HG03520 (cell line): ENCODE data around the gene TRAF1.

Experiments used
- ATAC-seq: cut with Tn5 transposase; IDR thresholded peaks from one replicate; pipeline ENCODE4 v1.9.1; 2021; ENCODE audit warnings: mild to moderate bottlenecking, moderate library complexity; ENCODE audit not compliant: unreplicated experiment

Gene TRAF1

GRCh38 chr9:120911295-120911837, 15.2 kb downstream of the TRAF1 start:
- no peak for ATAC-seq

DNA sequence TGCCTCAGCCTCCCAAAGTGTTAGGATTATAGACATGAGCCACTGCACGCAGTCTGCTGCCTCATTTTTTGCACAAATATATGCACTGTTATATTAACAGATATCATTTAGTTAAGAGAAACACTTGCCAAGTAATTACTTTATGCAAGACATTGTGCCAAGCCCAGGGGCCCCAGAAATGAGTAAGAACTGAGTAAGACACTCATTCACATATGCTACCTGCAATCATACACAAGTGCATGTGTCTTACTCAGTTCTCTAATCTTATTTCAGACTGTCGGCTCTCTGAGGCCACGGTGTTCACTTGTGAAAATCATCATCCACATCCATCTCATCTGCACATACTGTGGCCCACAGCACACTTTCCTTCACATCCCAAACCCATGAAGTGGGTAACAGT, 16.0 kb downstream of the TRAF1 start:
- ATAC-seq, result no peak

DNA sequence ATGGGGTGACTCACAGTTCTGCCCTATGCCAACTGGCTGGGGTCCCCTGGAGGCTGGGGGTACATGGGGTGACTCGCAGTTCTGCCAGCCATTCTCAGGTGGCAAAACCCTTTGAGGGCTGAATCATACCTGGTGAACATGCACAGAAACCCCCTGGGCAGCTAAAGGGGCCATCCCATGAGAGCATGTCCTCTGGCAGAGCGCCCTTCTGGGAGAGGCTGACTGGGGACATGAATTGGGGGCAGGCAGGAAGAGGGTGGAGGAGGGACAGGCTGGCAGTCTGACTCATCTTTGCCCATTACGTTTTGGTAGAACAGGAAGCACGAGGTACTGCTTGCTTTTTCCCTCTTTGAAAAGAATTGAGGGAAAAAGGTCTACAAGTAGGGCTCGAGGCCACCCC, 16.7 kb downstream of the TRAF1 start:
- no peak for ATAC-seq

DNA sequence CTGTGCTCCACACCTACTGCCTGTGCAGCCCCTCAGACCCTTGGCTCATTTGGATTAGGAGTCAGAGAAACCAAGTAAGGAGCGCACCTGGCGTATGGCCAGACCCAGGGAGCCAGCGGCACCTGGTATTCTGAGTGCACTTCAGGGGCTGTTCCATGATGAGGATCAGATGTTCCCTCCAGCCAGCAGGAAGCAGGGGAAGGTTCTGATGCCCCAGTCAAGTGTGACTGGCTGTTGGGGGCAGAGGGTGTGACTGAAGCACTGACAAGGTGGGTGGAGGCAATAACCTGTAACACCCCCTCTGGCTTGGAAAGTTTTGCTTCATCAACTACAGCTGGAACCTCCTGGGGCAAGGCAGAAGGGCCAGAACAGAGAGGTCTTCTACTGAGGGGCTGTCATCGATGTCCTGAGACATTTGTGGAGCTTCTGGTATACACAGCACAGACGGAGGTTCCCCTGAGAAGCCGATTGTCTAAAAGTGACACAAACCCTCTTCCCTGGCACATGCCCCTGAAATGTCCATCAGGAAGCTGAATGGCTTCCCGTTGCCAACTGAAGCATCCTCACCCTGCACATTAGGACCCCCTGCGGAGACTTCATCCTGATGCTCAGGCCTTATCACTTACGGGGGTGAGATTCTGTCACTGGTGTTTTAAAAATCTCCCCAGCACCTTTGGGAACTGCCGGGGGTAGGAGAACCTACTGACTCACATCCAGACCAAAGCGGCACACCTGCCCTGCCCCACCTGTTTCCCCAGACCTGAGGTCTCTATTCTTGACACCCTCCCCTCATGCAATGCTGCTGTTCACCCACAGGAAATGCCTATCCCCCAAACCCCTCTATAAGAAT, 21.1 kb downstream of the TRAF1 start:
- no peak for ATAC-seq

DNA sequence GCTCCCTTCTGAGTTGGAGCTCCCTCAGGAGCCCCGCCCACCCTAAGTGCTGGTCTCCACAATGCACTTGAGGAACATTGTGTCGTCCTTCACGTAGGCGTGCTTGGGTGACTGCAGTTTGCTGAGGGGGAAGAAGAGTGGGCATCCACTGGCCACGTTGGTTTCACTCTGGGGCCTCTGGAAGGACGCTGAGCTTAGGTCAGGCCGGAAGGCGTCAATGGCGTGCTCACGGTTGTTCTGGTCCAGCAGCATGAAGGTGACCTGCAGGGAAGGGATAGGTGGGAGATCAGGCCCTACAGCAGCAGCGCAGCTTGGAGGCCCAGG, 21.7 kb downstream of the TRAF1 start:
- ATAC-seq, result no peak

DNA sequence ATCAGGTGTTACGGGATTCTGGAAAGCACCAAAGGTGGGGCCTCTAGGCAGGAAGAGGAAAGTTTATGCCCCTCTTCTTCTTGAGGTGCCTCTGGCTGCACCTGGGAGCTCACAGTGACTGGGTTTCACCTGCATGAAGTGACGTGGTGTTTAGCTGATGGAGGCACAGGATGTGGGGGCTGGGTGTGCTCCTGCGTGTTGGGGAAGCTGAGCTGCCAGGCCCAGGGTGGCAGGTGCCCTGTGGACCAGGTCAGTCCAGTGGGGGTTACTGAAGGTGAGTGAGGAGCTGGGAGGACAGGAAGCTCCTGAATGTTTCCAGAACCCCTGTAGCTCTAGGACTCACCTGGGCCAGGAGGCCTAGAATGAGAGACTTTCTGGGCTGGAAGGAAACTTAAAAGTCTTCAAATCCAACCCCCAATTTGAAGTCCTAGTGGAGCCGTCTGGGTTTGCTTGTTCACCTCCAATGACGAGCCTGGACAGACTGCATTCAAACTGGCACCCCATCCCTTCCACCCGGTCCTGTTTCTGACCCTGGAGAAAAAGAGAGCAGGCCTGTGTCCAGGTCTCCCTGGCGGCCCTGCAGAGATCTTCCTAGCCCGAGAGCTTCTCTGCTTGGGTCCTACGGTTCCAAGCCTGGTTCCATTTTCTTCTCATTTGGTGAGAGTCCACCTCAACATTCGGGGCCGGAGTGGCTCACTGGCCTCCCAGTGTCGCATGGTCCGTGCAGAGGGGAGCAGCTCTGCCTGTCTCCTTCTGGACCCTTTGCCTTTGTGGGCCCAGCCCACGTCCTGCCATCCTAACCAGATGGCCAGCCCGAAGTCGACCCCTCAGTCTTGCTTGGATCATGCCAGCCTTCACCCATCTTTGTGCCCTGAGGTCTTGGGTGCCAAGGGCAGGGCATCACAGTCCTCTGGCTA, 22.3 kb downstream of the TRAF1 start:
- ATAC-seq, result no peak

- no peak for ATAC-seq
These were observed 23.7 kb downstream of the TRAF1 start for GRCh38 chr9:120902569-120903535.

DNA sequence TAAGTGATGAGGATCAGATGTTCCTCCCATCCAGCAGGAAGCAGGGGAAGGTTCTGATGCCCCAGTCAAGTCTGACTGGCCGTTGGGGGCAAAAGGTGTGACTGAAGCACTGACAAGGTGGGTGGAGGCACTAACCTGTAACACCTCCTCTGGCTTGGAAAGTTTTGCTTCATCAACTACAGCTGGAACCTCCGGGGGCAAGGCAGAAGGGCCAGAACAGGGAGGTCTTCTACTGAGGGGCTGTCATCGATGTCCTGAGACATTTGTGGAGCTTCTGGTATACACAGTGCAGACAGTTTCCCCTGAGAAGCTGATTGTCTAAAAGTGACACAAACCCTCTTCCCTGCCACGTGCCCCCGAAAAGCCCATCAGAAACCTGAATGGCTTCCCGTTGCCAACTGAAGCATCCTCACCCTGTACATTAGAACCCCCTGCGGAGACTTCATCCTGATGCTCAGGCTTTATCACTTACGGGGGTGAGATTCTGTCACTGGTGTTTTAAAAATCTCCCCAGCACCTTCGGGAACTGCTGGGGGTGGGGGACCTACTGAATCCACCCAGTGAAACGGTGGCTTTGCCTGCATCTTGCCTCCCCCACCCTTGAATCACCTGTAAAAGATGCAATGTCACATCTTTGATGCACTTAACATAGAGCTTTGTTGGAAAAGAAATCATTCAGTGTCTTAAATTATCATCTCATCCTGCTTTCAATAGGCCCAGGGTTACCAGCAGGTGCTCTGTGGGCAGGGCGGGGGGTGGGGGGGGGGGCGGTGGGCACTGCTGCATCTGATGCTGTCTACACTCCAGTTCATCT, 24.6 kb downstream of the TRAF1 start:
- ATAC-seq, result no peak

DNA sequence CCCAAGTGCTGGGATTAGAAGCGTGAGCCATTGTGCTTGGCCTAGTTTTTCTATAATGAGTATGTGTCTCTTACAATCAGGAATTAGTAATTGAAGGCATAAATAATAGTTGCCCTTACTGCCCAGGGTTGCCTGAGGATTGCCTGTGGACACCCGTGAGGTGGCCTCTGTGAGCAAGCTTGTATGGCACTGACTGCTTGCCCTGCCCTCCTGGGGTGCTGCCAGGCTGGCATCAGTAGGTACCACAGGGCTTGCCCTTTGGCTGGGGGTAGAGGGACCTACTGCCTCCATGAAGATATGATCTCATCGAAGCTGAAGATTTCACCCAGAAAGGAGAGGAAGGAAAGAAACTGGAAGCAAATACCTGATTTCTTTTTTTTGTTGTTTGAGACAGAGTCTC, 25.8 kb downstream of the TRAF1 start:
- ATAC-seq, result no peak

DNA sequence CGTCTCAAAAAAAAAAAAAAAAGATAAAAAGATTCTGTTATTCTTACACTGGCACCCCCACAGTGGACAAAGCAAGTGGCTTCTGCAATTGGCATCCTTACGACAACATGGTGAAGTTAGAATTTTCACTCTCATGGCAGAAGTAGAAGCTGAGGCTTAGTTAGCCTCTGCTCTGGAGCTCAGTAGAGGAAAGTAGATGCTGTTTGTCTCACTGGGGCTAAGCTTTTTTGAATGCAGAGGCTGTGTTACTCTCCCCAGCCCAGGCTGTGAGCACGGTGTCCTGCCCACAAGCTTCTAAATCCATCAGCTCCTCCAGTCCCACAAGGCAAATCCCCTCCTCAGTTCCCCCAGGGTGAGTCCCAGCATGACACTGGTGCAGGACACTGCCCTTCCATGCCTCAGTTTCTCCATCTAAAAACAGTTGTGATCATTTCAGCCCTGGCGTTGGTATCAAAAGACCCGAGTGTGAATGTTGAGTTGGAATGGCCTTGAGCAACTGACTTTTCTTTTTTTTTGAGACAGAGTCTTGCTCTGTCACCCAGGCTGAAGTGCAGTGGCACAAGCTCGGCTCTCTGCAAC, 27.0 kb downstream of the TRAF1 start:
- no peak for ATAC-seq

DNA sequence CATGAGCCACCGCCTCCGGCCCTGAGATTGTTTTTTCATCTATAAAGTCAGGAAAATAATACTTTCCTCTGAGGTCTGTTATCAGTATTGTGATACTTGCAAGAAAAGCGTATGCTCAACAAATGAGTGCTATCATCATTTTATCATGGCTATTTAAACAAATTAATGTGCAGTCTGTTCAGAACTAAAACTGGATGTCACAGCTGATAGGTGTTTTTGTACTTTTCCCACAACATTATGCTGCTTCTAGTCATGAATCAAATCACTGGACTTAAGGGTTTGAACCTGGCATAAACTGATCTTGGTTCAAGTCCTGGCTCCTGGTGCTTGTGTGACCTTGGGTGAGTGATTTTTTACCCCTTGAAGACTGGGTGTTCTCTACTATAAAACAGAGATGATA, 28.2 kb downstream of the TRAF1 start:
- ATAC-seq, result no peak

DNA sequence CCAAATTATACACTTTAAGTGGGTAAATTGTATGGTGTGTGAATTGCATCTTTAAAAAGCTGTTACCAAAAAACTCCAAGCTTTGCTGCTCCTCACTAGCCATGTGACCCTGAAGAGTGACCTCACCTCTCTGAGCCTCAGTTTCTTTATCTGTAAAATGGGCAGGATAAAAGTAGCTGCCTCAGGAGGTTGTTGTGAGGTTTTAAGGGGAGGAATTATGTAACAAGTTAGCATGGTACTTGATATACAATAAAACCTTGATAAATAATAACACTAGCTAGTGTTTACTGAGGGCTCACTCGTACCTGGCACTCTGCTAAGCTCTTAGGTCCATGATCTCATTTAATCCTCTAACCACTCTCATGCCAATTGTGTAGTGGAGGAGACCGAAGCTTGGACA, 30.6 kb downstream of the TRAF1 start:
- ATAC-seq, result no peak

GRCh38 chr9:120894321-120895148, 32.1 kb downstream of the TRAF1 start:
- no peak for ATAC-seq

GRCh38 chr9:120893611-120894307, 32.8 kb downstream of the TRAF1 start:
- ATAC-seq, result peak; percentile 20

DNA sequence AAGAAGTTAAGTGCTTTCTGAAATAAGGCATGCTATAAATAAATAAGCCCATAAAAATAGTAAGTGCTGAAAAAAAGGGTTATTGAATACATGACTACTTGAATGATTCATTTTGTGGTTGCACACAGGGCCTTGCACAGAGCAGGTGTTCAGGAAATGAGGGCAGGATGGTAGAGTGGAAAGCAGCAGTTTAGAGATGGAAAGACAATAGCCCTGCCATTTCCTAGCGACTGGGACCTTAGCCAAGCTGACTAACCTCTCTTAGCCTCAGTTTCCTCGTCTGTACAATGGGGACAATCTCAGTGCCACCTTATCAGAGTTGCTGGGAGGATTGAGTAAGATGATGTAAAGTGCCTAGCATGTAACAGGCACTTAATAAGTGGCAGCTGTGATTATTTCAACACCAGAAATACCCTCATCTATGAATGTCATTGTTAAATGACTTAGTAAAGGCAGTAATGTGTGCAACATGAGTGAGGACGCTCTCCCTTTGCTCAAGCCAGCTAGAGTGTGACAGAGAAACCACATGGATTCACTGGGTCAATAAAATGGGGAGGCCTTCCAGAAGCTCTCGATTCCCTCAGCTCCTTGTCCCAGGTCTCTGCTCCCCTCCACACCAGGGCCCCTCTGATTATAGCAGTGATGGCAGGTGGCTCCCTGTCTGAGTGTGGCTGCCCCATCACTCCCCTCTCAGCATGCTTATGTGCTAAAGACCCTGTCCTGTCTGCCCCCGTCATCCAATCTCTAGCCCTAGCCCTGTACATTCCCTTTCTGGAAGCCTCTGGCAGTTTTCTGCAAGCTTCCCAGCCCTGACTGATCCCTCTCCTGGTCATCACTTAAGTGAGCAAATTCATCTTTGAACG, 33.6 kb downstream of the TRAF1 start:
- peak; percentile 67 for ATAC-seq

- peak; percentile 18 for ATAC-seq
These were observed 34.5 kb downstream of the TRAF1 start for GRCh38 chr9:120891884-120892747.
